ENCODE results near the gene PDE10A. TPM values are rescaled to one million over a fixed set of nuclear protein-coding genes. Genes with fewer than 3 reads are reported as not detected.

The PDE10A gene
- total and polyA plus RNA-seq, 9 donors = 5.5 to 10.9 (median 8.0) TPM

- no CpG with 5 or more reads among the region's 5 CpGs for WGBS (ENCODE audit: insufficient coverage)
- Histone ChIP-seq H3K27me3 (ENCODE audit: control insufficient read depth, insufficient read depth, low read length) (peaks cover 7% of the 10 kb centered on the region), H3K4me3 (ENCODE audit: low read length) (no peak overlapping the region), H3K9me3 (replicated peaks; ENCODE audit: control insufficient read depth, low read depth, low read length) (no peaks in the 10 kb centered on the region), H3K36me3 (ENCODE audit: control insufficient read depth, insufficient read depth, low read length) (no peaks in the 10 kb centered on the region), H3K4me1 (ENCODE audit: control insufficient read depth, insufficient read depth, low read length) (peaks cover 11% of the 10 kb centered on the region), H3K27ac (ENCODE audit: low read length) (no peak overlapping the region)
- DNase-seq = no peak
These were observed 5.7 kb downstream of the PDE10A start for GRCh38 chr6:165657325-165657680.

GRCh38 chr6:165656581-165657324 lies 6.3 kb downstream of the PDE10A start:
- H3K36me3 ChIP-seq (ENCODE audit: control insufficient read depth, insufficient read depth, low read length) = no peaks in the 10 kb centered on the region
- H3K4me3 ChIP-seq (ENCODE audit: low read length) = no peak overlapping the region
- peaks cover 7% of the 10 kb centered on the region for H3K27me3 ChIP-seq (ENCODE audit: control insufficient read depth, insufficient read depth, low read length)
- 79% methylated on average over 6 of the region's 8 CpGs for WGBS (ENCODE audit: insufficient coverage)
- H3K9me3 ChIP-seq (replicated peaks; ENCODE audit: control insufficient read depth, low read depth, low read length) = no peaks in the 10 kb centered on the region
- H3K4me1 ChIP-seq (ENCODE audit: control insufficient read depth, insufficient read depth, low read length) = peaks cover 11% of the 10 kb centered on the region
- no peak overlapping the region for H3K27ac ChIP-seq (ENCODE audit: low read length)
- no peak for DNase-seq

- 91% methylated on average over 11 of the region's 11 CpGs for WGBS (ENCODE audit: insufficient coverage)
- DNase-seq = no peak
- H3K27me3 ChIP-seq (ENCODE audit: control insufficient read depth, insufficient read depth, low read length) = peaks cover 6% of the 10 kb centered on the region
- H3K4me1 ChIP-seq (ENCODE audit: control insufficient read depth, insufficient read depth, low read length) = peaks cover 5% of the 10 kb centered on the region
- H3K27ac ChIP-seq (ENCODE audit: low read length) = no peak overlapping the region
- no peaks in the 10 kb centered on the region for H3K9me3 ChIP-seq (replicated peaks; ENCODE audit: control insufficient read depth, low read depth, low read length)
- no peaks in the 10 kb centered on the region for H3K36me3 ChIP-seq (ENCODE audit: control insufficient read depth, insufficient read depth, low read length)
- no peak overlapping the region for H3K4me3 ChIP-seq (ENCODE audit: low read length)
These were observed 7.8 kb downstream of the PDE10A start for GRCh38 chr6:165655191-165655590.

GRCh38 chr6:165654144-165654543 lies 8.9 kb downstream of the PDE10A start:
- no peak overlapping the region for H3K27ac ChIP-seq (ENCODE audit: low read length)
- no peaks in the 10 kb centered on the region for H3K36me3 ChIP-seq (ENCODE audit: control insufficient read depth, insufficient read depth, low read length)
- no peaks in the 10 kb centered on the region for H3K9me3 ChIP-seq (replicated peaks; ENCODE audit: control insufficient read depth, low read depth, low read length)
- no peaks in the 10 kb centered on the region for H3K27me3 ChIP-seq (ENCODE audit: control insufficient read depth, insufficient read depth, low read length)
- no peak for DNase-seq
- WGBS (ENCODE audit: insufficient coverage) = 81% methylated on average over 9 of the region's 9 CpGs
- peaks cover 4% of the 10 kb centered on the region for H3K4me1 ChIP-seq (ENCODE audit: control insufficient read depth, insufficient read depth, low read length)
- no peak overlapping the region for H3K4me3 ChIP-seq (ENCODE audit: low read length)

GRCh38 chr6:165653607-165654006 lies 9.4 kb downstream of the PDE10A start:
- 81% methylated on average over 11 of the region's 11 CpGs for WGBS (ENCODE audit: insufficient coverage)
- Histone ChIP-seq H3K9me3 (replicated peaks; ENCODE audit: control insufficient read depth, low read depth, low read length) (no peaks in the 10 kb centered on the region), H3K4me1 (ENCODE audit: control insufficient read depth, insufficient read depth, low read length) (peaks cover 8% of the 10 kb centered on the region), H3K36me3 (ENCODE audit: control insufficient read depth, insufficient read depth, low read length) (no peaks in the 10 kb centered on the region), H3K27me3 (ENCODE audit: control insufficient read depth, insufficient read depth, low read length) (no peaks in the 10 kb centered on the region), H3K27ac (ENCODE audit: low read length) (no peak overlapping the region), H3K4me3 (ENCODE audit: low read length) (no peak overlapping the region)
- no peak for DNase-seq

- 93% methylated on average over 8 of the region's 9 CpGs for WGBS (ENCODE audit: insufficient coverage)
- H3K27ac ChIP-seq (ENCODE audit: low read length) = no peak overlapping the region
- H3K27me3 ChIP-seq (ENCODE audit: control insufficient read depth, insufficient read depth, low read length) = no peaks in the 10 kb centered on the region
- no peaks in the 10 kb centered on the region for H3K9me3 ChIP-seq (replicated peaks; ENCODE audit: control insufficient read depth, low read depth, low read length)
- peaks cover 8% of the 10 kb centered on the region for H3K4me1 ChIP-seq (ENCODE audit: control insufficient read depth, insufficient read depth, low read length)
- DNase-seq = no peak
- no peaks in the 10 kb centered on the region for H3K36me3 ChIP-seq (ENCODE audit: control insufficient read depth, insufficient read depth, low read length)
- H3K4me3 ChIP-seq (ENCODE audit: low read length) = no peak overlapping the region
These were observed 9.8 kb downstream of the PDE10A start for GRCh38 chr6:165653196-165653595.

GRCh38 chr6:165652766-165653165 lies 10.3 kb downstream of the PDE10A start:
- Histone ChIP-seq H3K4me3 (ENCODE audit: low read length) (no peak overlapping the region), H3K4me1 (ENCODE audit: control insufficient read depth, insufficient read depth, low read length) (peaks cover 8% of the 10 kb centered on the region), H3K36me3 (ENCODE audit: control insufficient read depth, insufficient read depth, low read length) (no peaks in the 10 kb centered on the region), H3K27ac (ENCODE audit: low read length) (no peak overlapping the region), H3K9me3 (replicated peaks; ENCODE audit: control insufficient read depth, low read depth, low read length) (no peaks in the 10 kb centered on the region), H3K27me3 (ENCODE audit: control insufficient read depth, insufficient read depth, low read length) (no peaks in the 10 kb centered on the region)
- 100% methylated on average over 1 of the region's 5 CpGs for WGBS (ENCODE audit: insufficient coverage)
- DNase-seq = no peak

GRCh38 chr6:165649166-165650137 lies 13.6 kb downstream of the PDE10A start:
- H3K27ac ChIP-seq (ENCODE audit: low read length) = peak overlapping the region; percentile 52
- H3K4me1 ChIP-seq (ENCODE audit: control insufficient read depth, insufficient read depth, low read length) = peaks cover 10% of the 10 kb centered on the region
- no peak overlapping the region for H3K4me3 ChIP-seq (ENCODE audit: low read length)
- WGBS (ENCODE audit: insufficient coverage) = 53% methylated on average over 7 of the region's 11 CpGs
- DNase-seq = peak; percentile 87
- H3K27me3 ChIP-seq (ENCODE audit: control insufficient read depth, insufficient read depth, low read length) = no peaks in the 10 kb centered on the region
- H3K36me3 ChIP-seq (ENCODE audit: control insufficient read depth, insufficient read depth, low read length) = no peaks in the 10 kb centered on the region
- H3K9me3 ChIP-seq (replicated peaks; ENCODE audit: control insufficient read depth, low read depth, low read length) = no peaks in the 10 kb centered on the region

- peaks cover 14% of the 10 kb centered on the region for H3K4me1 ChIP-seq (ENCODE audit: control insufficient read depth, insufficient read depth, low read length)
- no CpG with 5 or more reads among the region's 6 CpGs for WGBS (ENCODE audit: insufficient coverage)
- H3K9me3 ChIP-seq (replicated peaks; ENCODE audit: control insufficient read depth, low read depth, low read length) = no peaks in the 10 kb centered on the region
- no peak for DNase-seq
- H3K27ac ChIP-seq (ENCODE audit: low read length) = no peak overlapping the region
- H3K36me3 ChIP-seq (ENCODE audit: control insufficient read depth, insufficient read depth, low read length) = no peaks in the 10 kb centered on the region
- H3K27me3 ChIP-seq (ENCODE audit: control insufficient read depth, insufficient read depth, low read length) = no peaks in the 10 kb centered on the region
- H3K4me3 ChIP-seq (ENCODE audit: low read length) = no peak overlapping the region
These were observed 16.0 kb downstream of the PDE10A start for GRCh38 chr6:165647041-165647440.

GRCh38 chr6:165645919-165646318 lies 17.1 kb downstream of the PDE10A start:
- Histone ChIP-seq H3K27ac (ENCODE audit: low read length) (no peak overlapping the region), H3K27me3 (ENCODE audit: control insufficient read depth, insufficient read depth, low read length) (no peaks in the 10 kb centered on the region), H3K36me3 (ENCODE audit: control insufficient read depth, insufficient read depth, low read length) (no peaks in the 10 kb centered on the region), H3K9me3 (replicated peaks; ENCODE audit: control insufficient read depth, low read depth, low read length) (no peaks in the 10 kb centered on the region), H3K4me1 (ENCODE audit: control insufficient read depth, insufficient read depth, low read length) (peaks cover 21% of the 10 kb centered on the region), H3K4me3 (ENCODE audit: low read length) (no peak overlapping the region)
- no peak for DNase-seq
- 95% methylated on average over 5 of the region's 6 CpGs for WGBS (ENCODE audit: insufficient coverage)

All from muscle of leg (tissue), 11 donors.